ENCODE measurements around the gene CELSR2.
A peak's percentile ranks its signal among the peaks of the same experiment; 100 is the strongest.
"Not testable (repeated sequence)": the region's sequence is repeated elsewhere in the genome, so short reads cannot be mapped to it uniquely, and the experiment has no call there.

CELSR2 gene

GRCh38 chr1:109280862-109281261, 31.5 kb downstream of the CELSR2 start:
- DNase-seq (ENCODE audit: low read depth, low spot score): no peak

- no peak for DNase-seq (ENCODE audit: low read depth, low spot score)
Measured at GRCh38 chr1:109281680-109282496, 32.5 kb downstream of the CELSR2 start.

GRCh38 chr1:109282497-109282951, 33.2 kb downstream of the CELSR2 start:
- DNase-seq (ENCODE audit: low read depth, low spot score): no peak

- DNase-seq (ENCODE audit: low read depth, low spot score): peak; percentile 73
Measured at GRCh38 chr1:109282952-109283747, 33.8 kb downstream of the CELSR2 start, which contains the start of gene PSRC1. Gene PSRC1, minus strand, starts transcription at chr1:109283145.

GRCh38 chr1:109283748-109284600, 34.6 kb downstream of the CELSR2 start:
- DNase-seq (ENCODE audit: low read depth, low spot score): no peak

GRCh38 chr1:109286762-109287161, 37.4 kb downstream of the CELSR2 start:
- not testable (repeated sequence) for DNase-seq (ENCODE audit: low read depth, low spot score)

GRCh38 chr1:109290137-109290536, 40.8 kb downstream of the CELSR2 start:
- no peak for DNase-seq (ENCODE audit: low read depth, low spot score)

- DNase-seq (ENCODE audit: low read depth, low spot score): no peak
Measured at GRCh38 chr1:109290998-109291397, 41.7 kb downstream of the CELSR2 start.

- DNase-seq (ENCODE audit: low read depth, low spot score): no peak
Measured at GRCh38 chr1:109292364-109292763, 43.0 kb downstream of the CELSR2 start.

- no peak for DNase-seq (ENCODE audit: low read depth, low spot score)
Measured at GRCh38 chr1:109293026-109293425, 43.7 kb downstream of the CELSR2 start.

- DNase-seq (ENCODE audit: low read depth, low spot score): no peak
Measured at GRCh38 chr1:109294481-109294880, 45.1 kb downstream of the CELSR2 start.

- DNase-seq (ENCODE audit: low read depth, low spot score): no peak
Measured at GRCh38 chr1:109295712-109296415, 46.5 kb downstream of the CELSR2 start.

GRCh38 chr1:109296782-109297181, 47.4 kb downstream of the CELSR2 start:
- no peak for DNase-seq (ENCODE audit: low read depth, low spot score)

- no peak for DNase-seq (ENCODE audit: low read depth, low spot score)
Measured at GRCh38 chr1:109298666-109299557, 49.6 kb downstream of the CELSR2 start.

GRCh38 chr1:109299558-109300343, 50.4 kb downstream of the CELSR2 start:
- no peak for DNase-seq (ENCODE audit: low read depth, low spot score)

- DNase-seq (ENCODE audit: low read depth, low spot score): no peak
Measured at GRCh38 chr1:109300650-109301151, 51.4 kb downstream of the CELSR2 start.

- DNase-seq (ENCODE audit: low read depth, low spot score): no peak
Measured at GRCh38 chr1:109301874-109302273, 52.5 kb downstream of the CELSR2 start.

GRCh38 chr1:109304226-109304920, 55.0 kb downstream of the CELSR2 start:
- DNase-seq (ENCODE audit: low read depth, low spot score): no peak

Measured in iPS DF 19.7 (cell line).